Spleen (tissue), 7 donors: ENCODE results near the gene PPP1R37.

Experiments
- CTCF ChIP-seq, 11 experiments: fragments of 200-600 bp in 7 of 11; fragments of 450-650 bp in 4 of 11; sonication (generic) in 4 of 11; IDR thresholded peaks in 8 of 11; conservative IDR thresholded peaks in 3 of 11; 1 replicate in 7 of 11; 2 replicates in 4 of 11; pipeline versions ENCODE4 v1.4.0 to v1.8.0; 2016 to 2021; ENCODE audit warnings: antibody characterized with exemption in 11 of 11, inconsistent platforms in 4 of 11, mild to moderate bottlenecking in 1 of 11
- POLR2A ChIP-seq, 3 donors: fragments of 450-650 bp; IDR thresholded peaks; one replicate each; pipeline ENCODE4 v1.5.1; 2017; ENCODE audit warnings: antibody characterized with exemption in 3 of 3, mild to moderate bottlenecking in 1 of 3
- donor health status: DM: no; HTN: no; CAD: no; lungs with moderate emphysema.
- donor health status: DM: no; HTN: no; CAD: no.
- donor health status: DM: no; HTN: no; CAD: no.

- TF ChIP-seq CTCF (IDR thresholded peaks at IDR 0.05 in 8 of 11, conservative IDR thresholded peaks at IDR 0.05 in 3 of 11) (no peak), POLR2A (IDR thresholded peaks at IDR 0.05) (no peak)
Measured at GRCh38 chr19:45099467-45100191, 6.7 kb downstream of the PPP1R37 start.
